Measurements from ENCODE around the gene KCNS3.

KCNS3 gene, protein sequence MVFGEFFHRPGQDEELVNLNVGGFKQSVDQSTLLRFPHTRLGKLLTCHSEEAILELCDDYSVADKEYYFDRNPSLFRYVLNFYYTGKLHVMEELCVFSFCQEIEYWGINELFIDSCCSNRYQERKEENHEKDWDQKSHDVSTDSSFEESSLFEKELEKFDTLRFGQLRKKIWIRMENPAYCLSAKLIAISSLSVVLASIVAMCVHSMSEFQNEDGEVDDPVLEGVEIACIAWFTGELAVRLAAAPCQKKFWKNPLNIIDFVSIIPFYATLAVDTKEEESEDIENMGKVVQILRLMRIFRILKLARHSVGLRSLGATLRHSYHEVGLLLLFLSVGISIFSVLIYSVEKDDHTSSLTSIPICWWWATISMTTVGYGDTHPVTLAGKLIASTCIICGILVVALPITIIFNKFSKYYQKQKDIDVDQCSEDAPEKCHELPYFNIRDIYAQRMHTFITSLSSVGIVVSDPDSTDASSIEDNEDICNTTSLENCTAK

DNA sequence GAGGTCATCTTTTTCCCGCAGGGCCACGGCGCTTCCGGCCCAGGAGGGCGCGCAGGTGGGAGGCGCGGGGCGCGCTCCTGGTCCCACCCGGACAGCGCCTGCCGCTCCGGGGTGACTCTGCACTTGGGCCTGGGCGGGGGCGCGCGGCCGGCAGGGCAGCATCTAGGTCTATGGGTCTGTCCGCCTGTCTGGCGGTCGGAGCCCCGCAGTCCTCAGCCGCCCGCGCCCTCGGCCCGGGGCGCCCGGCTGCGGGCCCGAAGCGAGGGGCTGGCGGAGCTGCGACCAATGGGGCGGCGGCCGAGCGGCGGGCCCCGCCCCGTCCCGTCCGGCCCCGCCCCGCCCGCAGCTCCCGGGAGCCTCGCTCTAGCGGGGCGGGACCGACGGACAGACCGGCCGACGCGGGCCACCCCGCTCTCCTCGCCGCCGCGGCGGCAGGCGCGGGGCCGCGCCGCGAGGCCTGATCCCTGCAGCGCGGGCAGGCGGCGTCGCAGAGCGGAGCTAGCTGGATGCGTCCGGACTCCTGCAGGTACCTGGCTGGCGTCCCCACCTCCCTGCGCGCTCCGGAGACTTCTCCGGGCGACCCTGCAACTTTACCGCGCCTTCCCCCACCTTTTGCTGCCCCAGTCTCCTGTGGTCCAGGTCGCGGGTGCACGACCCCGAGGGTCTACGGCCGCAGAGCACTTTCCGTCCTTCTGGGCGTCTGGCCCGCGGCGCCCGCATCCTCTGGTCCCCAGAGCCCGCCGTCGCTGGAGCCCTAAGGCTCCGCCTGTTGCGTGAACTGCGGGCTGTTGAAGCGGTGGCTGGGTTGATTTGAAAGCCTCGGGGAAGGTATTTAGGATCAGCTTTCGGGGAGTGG, at the start of gene KCNS3:
Gene KCNS3 (plus strand): TSS at position 387 of the 856 bp plus-strand sequence. CDS start 52,342 bp downstream, outside the sequence.
- no peak for DNase-seq

GRCh38 chr2:17830053-17831034, 48.1 kb upstream of the KCNS3 start:
- peak; percentile 35 for DNase-seq

DNA sequence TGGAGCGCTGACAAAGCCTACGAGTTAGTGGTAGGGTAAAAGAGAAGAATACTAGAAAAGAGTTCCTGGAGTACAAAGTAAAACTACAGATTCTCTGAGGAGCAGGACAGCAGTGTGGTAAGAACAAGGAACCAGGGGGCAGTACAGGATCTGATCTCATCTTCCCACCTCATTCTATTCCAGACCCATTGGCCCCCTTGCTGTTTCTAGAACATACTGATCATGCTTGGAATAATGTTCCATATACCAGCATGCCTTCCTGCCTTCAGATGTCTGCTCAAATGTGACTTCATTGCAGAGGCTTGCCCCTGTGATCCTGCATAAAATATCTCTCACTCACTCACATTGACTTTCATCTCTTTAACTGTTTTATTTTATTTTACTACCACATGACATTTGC, 43.0 kb upstream of the KCNS3 start:
- no peak for DNase-seq

DNA sequence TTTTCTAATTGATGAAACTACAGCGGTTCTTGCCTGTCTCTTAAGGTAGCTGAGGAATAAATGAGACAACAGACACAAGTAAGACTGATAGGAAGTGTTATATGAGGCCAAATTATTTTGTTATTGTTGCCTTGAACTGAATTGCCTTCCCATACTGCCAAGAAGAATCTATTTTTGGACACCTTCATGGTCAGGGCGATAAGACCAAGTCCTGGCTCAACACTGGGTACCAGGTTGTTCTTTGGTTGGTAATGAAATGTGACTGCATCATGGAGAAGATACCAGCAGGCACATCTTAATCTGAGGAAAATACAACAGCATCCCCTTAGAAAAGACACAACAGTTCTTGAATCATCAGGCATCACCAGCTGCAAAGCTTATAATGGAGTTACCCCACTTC, 38.5 kb upstream of the KCNS3 start:
- no peak for DNase-seq

DNA sequence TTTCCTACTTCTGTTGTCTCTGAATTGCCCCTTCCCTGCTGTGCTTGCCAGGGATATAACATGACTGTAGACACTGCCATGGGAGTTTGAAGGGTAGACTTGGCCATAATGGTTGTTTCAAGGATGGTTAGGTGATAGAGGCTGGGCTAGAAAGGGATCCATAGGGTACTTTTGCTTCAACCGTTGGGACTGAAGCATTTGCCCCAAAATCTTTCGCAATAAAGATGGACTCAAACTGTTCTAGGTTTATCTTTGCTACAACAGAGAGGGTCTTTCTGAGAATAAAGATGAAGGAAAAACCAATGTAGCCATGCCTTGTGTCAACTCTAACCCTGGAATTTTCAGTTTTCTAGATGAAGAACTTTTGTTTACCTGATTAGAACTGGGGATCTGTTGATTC, 35.0 kb upstream of the KCNS3 start:
- DNase-seq: no peak

DNA sequence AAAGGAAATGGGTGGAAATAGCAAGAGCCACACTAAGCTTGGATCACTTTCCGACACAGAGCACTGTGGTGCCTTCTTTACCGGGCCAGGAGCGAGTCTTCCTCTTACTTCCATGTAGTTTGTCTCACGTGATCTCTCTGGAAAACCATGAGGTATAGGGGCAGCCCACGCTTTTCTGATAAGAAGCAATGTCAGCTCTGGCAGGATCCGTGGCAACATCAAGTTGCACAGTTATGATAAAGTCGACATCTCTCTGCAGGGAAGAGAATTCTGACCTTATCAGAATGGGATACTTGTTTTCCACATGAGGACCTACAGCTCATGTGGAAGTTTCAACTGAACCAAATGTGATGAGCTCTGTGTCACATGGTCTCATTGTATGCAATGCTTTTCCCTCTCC, 32.7 kb upstream of the KCNS3 start:
- no peak for DNase-seq

- DNase-seq: no peak
Observed at GRCh38 chr2:17846676-17847075, 31.8 kb upstream of the KCNS3 start.

DNA sequence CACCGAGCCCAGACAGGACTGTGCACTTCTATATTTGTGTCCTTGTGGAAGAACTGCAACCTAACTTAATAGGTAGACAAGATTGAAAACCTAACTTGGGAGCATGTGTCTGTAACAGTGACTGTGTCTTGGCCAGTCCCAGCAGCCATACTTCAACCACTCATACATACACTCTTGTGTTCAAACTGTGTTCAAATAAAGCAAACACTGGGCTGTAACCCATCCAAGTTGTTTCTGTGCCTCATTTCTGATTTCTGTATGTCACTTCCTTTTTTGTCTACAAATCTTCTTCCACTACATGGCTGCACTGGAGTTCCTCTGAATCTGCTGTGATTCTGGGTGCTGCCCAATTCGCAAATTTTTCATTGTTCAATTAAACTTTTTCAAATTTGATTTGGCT, 31.2 kb upstream of the KCNS3 start:
- DNase-seq: no peak

- no peak for DNase-seq
Observed at GRCh38 chr2:17849275-17849674, 29.2 kb upstream of the KCNS3 start.

DNA sequence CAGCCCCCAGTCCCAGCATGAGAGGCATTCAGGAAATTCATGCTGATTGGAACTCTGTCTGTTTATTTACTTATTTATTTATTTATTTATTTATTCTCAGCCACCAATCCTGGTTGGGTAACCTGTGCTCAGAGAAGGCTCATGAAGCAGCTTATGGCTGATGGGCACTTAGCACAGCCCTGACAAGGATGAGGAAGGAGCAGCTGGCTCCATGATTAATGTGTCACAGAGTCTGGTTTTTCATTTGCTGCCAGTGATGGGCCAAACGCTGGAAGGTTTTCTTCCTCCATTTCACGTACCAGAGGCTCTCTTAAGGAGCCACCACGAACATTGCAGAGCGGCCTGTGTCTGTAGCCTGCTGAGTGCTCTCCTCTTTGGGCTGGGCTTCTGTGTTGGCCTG, 28.3 kb upstream of the KCNS3 start:
- DNase-seq: no peak

- no peak for DNase-seq
Observed at GRCh38 chr2:17851731-17852585, 26.5 kb upstream of the KCNS3 start.

GRCh38 chr2:17853799-17854198, 24.7 kb upstream of the KCNS3 start:
- no peak for DNase-seq

DNA sequence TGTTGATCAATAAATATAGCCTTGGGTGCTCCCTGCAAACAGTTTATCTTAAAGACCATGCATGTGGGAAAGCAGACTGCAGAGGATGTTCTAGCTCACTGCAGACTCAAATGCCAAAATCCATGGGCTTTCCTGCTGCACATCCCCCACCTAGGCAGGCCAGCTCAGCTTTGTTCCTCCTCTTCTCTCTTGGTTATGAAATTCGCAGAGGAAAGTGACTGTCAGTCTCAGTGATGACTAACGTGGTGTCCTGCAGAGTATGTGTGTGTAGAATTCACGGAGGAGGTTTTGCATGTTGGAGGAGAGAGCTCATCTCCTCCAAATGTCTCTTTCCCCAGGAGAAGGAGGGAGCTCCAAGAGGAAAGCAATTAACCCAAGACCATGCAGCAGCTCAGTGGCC, 21.4 kb upstream of the KCNS3 start:
- no peak for DNase-seq

- DNase-seq: no peak
Observed at GRCh38 chr2:17858064-17858463, 20.4 kb upstream of the KCNS3 start.

DNA sequence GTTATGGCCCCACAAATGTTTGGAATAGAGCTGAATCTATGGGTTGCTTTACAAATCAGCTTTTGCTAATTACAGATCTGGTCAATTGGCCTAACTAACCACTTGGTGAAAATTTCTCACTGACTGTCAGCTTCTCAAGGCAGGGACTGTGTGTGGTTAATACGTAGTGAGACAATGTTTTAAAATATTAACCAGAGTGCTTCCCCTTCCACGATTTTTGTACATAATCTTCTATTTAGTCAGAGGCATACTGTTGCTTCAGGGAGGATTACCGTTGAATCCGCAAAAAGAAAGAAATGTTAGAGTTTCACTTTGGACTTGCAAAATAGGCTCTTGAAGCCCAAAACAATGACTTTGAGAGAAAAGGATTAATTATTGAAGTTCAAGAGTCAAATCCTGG, 14.9 kb upstream of the KCNS3 start:
- no peak for DNase-seq

GRCh38 chr2:17864676-17865075, 13.8 kb upstream of the KCNS3 start:
- no peak for DNase-seq

GRCh38 chr2:17867133-17867532, 11.3 kb upstream of the KCNS3 start:
- DNase-seq: no peak

DNA sequence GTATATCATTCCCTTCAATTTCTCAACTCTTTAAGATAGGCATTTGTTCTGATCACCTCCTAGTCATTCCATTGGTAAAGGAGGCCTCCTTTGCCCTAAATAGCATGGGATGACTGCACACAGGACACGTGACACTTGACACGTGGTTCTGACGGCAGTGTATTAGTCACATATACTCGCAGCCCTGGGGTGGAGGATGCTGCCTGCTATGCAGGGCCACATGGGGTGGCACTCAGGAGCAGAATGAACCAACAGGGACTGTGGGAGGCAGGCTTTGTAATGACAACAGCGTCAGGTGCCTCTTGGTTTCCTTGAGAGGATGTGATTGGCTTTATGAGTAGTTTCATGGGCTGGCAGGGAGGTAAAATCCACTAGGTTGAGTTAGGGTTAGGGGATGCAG, 9.3 kb upstream of the KCNS3 start:
- DNase-seq: no peak

- DNase-seq: no peak
Observed at GRCh38 chr2:17871639-17872038, 6.8 kb upstream of the KCNS3 start.

GRCh38 chr2:17873021-17873420, 5.4 kb upstream of the KCNS3 start:
- no peak for DNase-seq

DNA sequence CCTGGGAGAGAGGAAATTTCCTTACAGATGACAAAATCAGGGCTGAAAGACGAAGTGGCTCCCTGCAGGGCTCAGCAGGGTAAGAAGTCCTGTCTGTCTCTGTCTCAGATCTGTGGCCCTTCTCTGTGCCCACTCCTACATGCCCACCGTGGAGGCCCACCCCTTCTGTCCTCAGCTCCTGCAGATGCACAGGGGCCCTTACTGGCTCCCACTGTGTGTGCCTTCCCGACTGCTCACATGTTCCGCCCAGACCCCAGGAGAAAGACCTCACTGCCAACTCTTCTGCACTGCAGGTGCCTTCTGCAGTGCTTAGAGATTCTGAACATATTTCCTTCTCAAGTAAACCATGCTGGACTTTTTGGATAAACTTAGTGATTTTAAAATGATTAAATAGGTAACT, 1.9 kb upstream of the KCNS3 start:
- DNase-seq: no peak

DNA sequence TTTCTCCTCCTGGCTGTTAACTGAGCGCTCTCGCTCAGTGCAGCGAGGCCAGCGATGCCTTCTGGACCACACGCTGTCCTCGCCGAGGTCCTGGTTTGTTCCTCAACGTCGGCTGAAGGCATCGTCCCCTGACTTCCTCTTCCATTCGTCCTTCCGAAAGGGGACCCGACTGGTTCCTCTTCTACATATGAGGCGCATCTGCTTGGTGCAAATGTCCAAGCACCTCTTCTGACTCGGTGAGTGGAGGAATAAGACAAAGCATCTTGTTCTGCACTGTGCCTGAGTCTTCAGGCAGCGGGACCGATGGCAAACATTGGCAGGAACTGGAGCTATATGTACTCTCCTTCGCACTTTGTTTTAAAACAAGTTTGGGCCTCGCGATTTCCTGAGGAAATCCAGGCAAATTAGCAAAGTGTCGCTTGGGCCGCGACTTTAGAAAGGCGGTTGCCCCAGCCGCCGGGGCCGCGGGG, 621 bp upstream of the KCNS3 start:
- DNase-seq: no peak

Data from stimulated activated CD4-positive, alpha-beta T cell treated with anti-CD3 and anti-CD28 coated beads, Interleukin-4, amount 100 ng/mL, for 1 hour (primary cell).